ENCODE results near the gene NOX3.

DNA sequence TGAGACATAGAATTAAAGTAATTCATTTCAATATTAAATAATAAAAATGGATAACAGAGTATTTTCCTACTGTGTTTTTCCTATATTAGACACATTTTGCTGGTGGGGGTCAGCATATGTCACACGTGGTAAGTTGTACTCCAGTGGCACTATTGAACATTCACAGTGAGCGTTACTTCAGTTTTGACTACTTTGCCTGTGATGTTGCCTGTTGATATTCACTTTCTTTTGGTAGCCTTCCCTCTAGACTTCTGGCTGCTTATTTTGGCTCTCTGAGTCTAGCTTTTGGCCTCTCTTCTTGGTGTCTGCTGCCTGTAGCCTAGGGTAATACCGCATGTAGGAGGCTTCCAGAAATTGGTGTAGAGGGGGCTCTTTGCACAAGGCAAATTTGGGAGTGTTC lies 76.9 kb downstream of the NOX3 start:
- TF ChIP-seq KDM1A (IDR thresholded peaks at IDR 0.05; ENCODE audit: borderline replicate concordance, low read length), result no peak
- TF ChIP-seq, protein P1, sequence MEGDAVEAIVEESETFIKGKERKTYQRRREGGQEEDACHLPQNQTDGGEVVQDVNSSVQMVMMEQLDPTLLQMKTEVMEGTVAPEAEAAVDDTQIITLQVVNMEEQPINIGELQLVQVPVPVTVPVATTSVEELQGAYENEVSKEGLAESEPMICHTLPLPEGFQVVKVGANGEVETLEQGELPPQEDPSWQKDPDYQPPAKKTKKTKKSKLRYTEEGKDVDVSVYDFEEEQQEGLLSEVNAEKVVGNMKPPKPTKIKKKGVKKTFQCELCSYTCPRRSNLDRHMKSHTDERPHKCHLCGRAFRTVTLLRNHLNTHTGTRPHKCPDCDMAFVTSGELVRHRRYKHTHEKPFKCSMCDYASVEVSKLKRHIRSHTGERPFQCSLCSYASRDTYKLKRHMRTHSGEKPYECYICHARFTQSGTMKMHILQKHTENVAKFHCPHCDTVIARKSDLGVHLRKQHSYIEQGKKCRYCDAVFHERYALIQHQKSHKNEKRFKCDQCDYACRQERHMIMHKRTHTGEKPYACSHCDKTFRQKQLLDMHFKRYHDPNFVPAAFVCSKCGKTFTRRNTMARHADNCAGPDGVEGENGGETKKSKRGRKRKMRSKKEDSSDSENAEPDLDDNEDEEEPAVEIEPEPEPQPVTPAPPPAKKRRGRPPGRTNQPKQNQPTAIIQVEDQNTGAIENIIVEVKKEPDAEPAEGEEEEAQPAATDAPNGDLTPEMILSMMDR (IDR thresholded peaks at IDR 0.05; ENCODE audit: control extremely low read depth in 1 of 3, insufficient read depth in 1 of 3, low read depth in 1 of 3, low read length in 3 of 3), result no peak
- TF ChIP-seq, protein P2, sequence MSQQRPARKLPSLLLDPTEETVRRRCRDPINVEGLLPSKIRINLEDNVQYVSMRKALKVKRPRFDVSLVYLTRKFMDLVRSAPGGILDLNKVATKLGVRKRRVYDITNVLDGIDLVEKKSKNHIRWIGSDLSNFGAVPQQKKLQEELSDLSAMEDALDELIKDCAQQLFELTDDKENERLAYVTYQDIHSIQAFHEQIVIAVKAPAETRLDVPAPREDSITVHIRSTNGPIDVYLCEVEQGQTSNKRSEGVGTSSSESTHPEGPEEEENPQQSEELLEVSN (IDR thresholded peaks at IDR 0.05), result no peak
- no peak for TF ChIP-seq BCL11A (IDR thresholded peaks at IDR 0.05; ENCODE audit: low read depth in 2 of 2, low read length in 2 of 2)
- TF ChIP-seq EZH2 (IDR thresholded peaks at IDR 0.05; ENCODE audit: low read depth, low read length, severe bottlenecking), result no peak
- no peak for TF ChIP-seq SP1 (IDR thresholded peaks at IDR 0.05; ENCODE audit: low read depth, low read length)
- TF ChIP-seq BRCA1 (IDR thresholded peaks at IDR 0.05; ENCODE audit: low read depth, low read length), result no peak
- no peak for TF ChIP-seq POLR2AphosphoS5 (IDR thresholded peaks at IDR 0.05; ENCODE audit: low read depth, low read length)
- TF ChIP-seq TAF1 (IDR thresholded peaks at IDR 0.05; ENCODE audit: low read depth, low read length), result no peak
- TF ChIP-seq JUND (IDR thresholded peaks at IDR 0.05; ENCODE audit: low read length), result no peak
- no peak for TF ChIP-seq RAD21 (IDR thresholded peaks at IDR 0.05 in 1 of 2, conservative IDR thresholded peaks at IDR 0.05 in 1 of 2; ENCODE audit: low read depth in 2 of 2, low read length in 2 of 2)
